Neuronal stem cell (in vitro differentiated cells): Measurements from ENCODE around the gene NDUFA13.

Experiments
- DNase-seq: peaks from one replicate; pipeline ENCODE4 v3.0.0-alpha.2; 2013; ENCODE audit warnings: low spot score
- H2AFZ ChIP-seq: one replicate; pipeline ENCODE4 v1.6.1; 2013; ENCODE audit warnings: mild to moderate bottlenecking, low read length, inconsistent platforms
- H2AK5ac ChIP-seq: 2 replicates; pipeline ENCODE4 v1.6.1; 2013; ENCODE audit warnings: low read depth, mild to moderate bottlenecking, inconsistent platforms, low read length, moderate library complexity, mixed read lengths
- H2BK120ac ChIP-seq: 2 replicates; pipeline ENCODE4 v1.6.1; 2013; ENCODE audit warnings: low read depth, mild to moderate bottlenecking, inconsistent platforms, low read length, moderate library complexity, mixed read lengths
- H2BK12ac ChIP-seq: one replicate; pipeline ENCODE4 v1.6.1; 2013; ENCODE audit warnings: low read length, inconsistent platforms
- H2BK15ac ChIP-seq: 2 replicates; pipeline ENCODE4 v1.6.1; 2013; ENCODE audit warnings: mild to moderate bottlenecking, low read length, inconsistent platforms, mixed read lengths
- H2BK5ac ChIP-seq: one replicate; pipeline ENCODE4 v1.6.1; 2013; ENCODE audit warnings: inconsistent platforms, mild to moderate bottlenecking, low read length, moderate library complexity
- H3K14ac ChIP-seq: one replicate; pipeline ENCODE4 v1.6.1; 2013; ENCODE audit warnings: low read length, inconsistent platforms
- H3K18ac ChIP-seq: 2 replicates; pipeline ENCODE4 v1.6.1; 2013; ENCODE audit warnings: low read length, inconsistent platforms
- H3K23ac ChIP-seq: 2 replicates; pipeline ENCODE4 v1.6.1; 2013; ENCODE audit warnings: low read depth, mild to moderate bottlenecking, mixed read lengths, low read length, inconsistent platforms; ENCODE audit not compliant: poor library complexity
- H3K27ac ChIP-seq: replicated peaks from 3 replicates; pipeline ENCODE4 v1.5.1; 2013; ENCODE audit warnings: low read length, inconsistent platforms
- H3K27me3 ChIP-seq, 3 experiments: 2 replicates each; pipeline ENCODE4 v1.6.1; 2013; ENCODE audit warnings: low read length in 3 of 3, mild to moderate bottlenecking in 2 of 3, inconsistent platforms in 1 of 3, low read depth in 1 of 3, mixed read lengths in 1 of 3, moderate library complexity in 1 of 3; ENCODE audit not compliant: control insufficient read depth in 3 of 3, insufficient read depth in 3 of 3
- H3K36me3 ChIP-seq, 2 donors: replicated peaks in 1 of 2; 2 replicates each; pipeline ENCODE4 v1.6.1; 2013; ENCODE audit warnings: low read length in 2 of 2; ENCODE audit not compliant: control insufficient read depth in 2 of 2, insufficient read depth in 2 of 2
- H3K4ac ChIP-seq: 2 replicates; pipeline ENCODE4 v1.6.1; 2013; ENCODE audit warnings: inconsistent platforms, mild to moderate bottlenecking, low read length, moderate library complexity
- H3K4me1 ChIP-seq, 2 donors: 1 replicate in 1 of 2; 2 replicates in 1 of 2; pipeline ENCODE4 v1.6.1; 2013; ENCODE audit warnings: low read length in 2 of 2, low read depth in 1 of 2; ENCODE audit not compliant: control insufficient read depth in 2 of 2, insufficient read depth in 1 of 2
- H3K4me2 ChIP-seq: one replicate; pipeline ENCODE4 v1.6.1; 2013; ENCODE audit warnings: mild to moderate bottlenecking, low read length, inconsistent platforms; ENCODE audit not compliant: insufficient read depth, poor library complexity, severe bottlenecking
- H3K4me3 ChIP-seq, 2 donors: 2 replicates each; pipeline ENCODE4 v1.5.1; 2013; ENCODE audit warnings: low read length in 2 of 2, mild to moderate bottlenecking in 2 of 2, inconsistent platforms in 1 of 2, moderate library complexity in 1 of 2
- H3K79me1 ChIP-seq: one replicate; pipeline ENCODE4 v1.6.1; 2013; ENCODE audit warnings: low read depth, mild to moderate bottlenecking, inconsistent platforms, low read length, moderate library complexity
- H3K9ac ChIP-seq: one replicate; pipeline ENCODE4 v1.6.1; 2013; ENCODE audit warnings: mild to moderate bottlenecking, low read depth, low read length, inconsistent platforms; ENCODE audit not compliant: poor library complexity
- H3K9me3 ChIP-seq, 2 donors: replicated peaks in 1 of 2; 2 replicates each; pipeline versions ENCODE3 to v1.6.1; 2013; ENCODE audit warnings: low read length in 2 of 2, mild to moderate bottlenecking in 2 of 2, inconsistent platforms in 1 of 2, low read depth in 1 of 2, mixed read lengths in 1 of 2, moderate library complexity in 1 of 2; ENCODE audit not compliant: control insufficient read depth in 2 of 2, insufficient read depth in 1 of 2
- H4K8ac ChIP-seq: one replicate; pipeline ENCODE4 v1.6.1; 2013; ENCODE audit warnings: low read depth, mild to moderate bottlenecking, inconsistent platforms, low read length, moderate library complexity
- H4K91ac ChIP-seq: one replicate; pipeline ENCODE4 v1.6.1; 2013; ENCODE audit warnings: low read length, low read depth, mild to moderate bottlenecking, inconsistent platforms; ENCODE audit not compliant: poor library complexity
- WGBS, 2 donors: extraction: QIAGEN DNeasy Blood & Tissue Kit; methylation state at CpG; one replicate each; pipeline ENCODE4 v1.1.7; 2013; ENCODE audit warnings: missing lambda C conversion rate in 2 of 2, mixed read lengths in 1 of 2; ENCODE audit not compliant: insufficient read length in 2 of 2, insufficient replicate concordance in 1 of 2; ENCODE audit errors: extremely low coverage in 2 of 2; 5-methylcytosine and 5-hydroxymethylcytosine counted together

NDUFA13 gene

GRCh38 chr19:19502808-19503602 is 13.0 kb upstream of the NDUFA13 start:
- Histone ChIP-seq H3K79me1 (peaks cover 13% of the 10 kb centered on the region), H3K4me2 (no peak overlapping the region), H2BK12ac (no peak overlapping the region), H3K18ac (no peak overlapping the region), H2BK5ac (peak overlapping the region; percentile 39), H4K91ac (no peak overlapping the region), H2BK15ac (no peak overlapping the region), H3K4ac (no peak overlapping the region), H3K27ac (no peak overlapping the region), H3K14ac (no peak overlapping the region), H4K8ac (peak overlapping the region; percentile 17), H3K4me3 (no peak overlapping the region), H3K27me3 (no peaks in the 10 kb centered on the region), H2AFZ (no peak overlapping the region), H3K36me3 (peaks cover 69 to 100% of the 10 kb centered on the region in 2 donors), H3K23ac (no peak overlapping the region), H2AK5ac (no peak overlapping the region), H3K4me1 (no peaks in the 10 kb centered on the region), H3K9ac (peak overlapping the region; percentile 72), H3K9me3 (no peaks in the 10 kb centered on the region), H2BK120ac (no peak overlapping the region)
- no peak for DNase-seq
- 100% methylated on average over 1 of the region's 18 CpGs; no CpG with 5 or more reads in 1 of the 2 donors for WGBS, 2 donors

DNA sequence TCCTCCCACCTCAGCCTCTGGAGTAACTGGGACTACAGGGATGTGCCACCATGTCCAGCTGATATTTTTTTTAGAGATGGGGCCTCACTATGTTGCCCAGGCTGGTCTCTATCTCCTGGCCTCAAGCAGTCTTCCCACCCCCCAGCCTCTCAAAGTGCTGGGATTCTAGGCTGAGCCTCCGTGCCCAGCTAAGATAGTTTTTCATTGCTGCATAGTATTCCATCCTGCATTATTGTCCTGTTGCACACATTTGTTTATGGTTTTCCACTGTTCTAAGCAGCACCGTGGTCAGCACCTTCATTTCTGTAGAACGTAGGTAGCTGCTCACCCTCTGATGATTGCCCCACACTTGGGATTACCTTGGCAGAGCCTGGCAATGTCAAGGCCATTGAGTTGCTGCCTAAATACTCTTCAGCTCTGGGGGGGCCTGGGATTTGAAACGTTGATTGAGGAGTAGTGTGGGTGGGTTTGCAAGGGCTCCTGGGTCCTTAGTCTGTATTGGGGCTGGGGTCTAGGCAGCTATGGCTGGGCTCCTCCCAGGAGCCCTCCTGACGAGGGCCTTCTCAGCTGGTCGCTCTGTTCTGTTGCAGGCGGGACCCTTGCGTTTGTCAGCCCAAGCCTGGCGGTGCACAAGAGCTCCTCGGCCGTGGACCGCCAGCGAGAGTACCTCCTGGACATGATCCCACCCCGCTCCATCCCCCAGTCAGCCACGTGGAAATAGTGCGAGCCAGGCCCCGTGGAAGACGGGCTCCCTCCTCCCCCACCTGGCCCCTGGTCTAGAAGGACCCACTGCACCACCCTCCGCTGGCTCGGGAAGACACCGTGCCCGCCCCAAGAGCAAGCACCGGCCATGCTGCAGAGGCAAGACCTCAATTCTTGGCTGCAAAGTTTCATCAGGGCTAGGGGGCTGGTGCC is 11.0 kb upstream of the NDUFA13 start:
- WGBS, 2 donors: no CpG with 5 or more reads among the region's 23 CpGs
- Histone ChIP-seq H3K27me3 (no peaks in the 10 kb centered on the region), H4K8ac (no peak overlapping the region), H3K9me3 (no peaks in the 10 kb centered on the region), H3K4me2 (no peak overlapping the region), H3K14ac (no peak overlapping the region), H3K27ac (no peak overlapping the region), H3K4me3 (no peak overlapping the region), H3K18ac (no peak overlapping the region), H3K36me3 (peaks cover 56 to 90% of the 10 kb centered on the region in 2 donors), H3K79me1 (peaks cover 9% of the 10 kb centered on the region), H3K23ac (no peak overlapping the region), H2BK12ac (peak overlapping the region; percentile 10), H2BK15ac (no peak overlapping the region), H2BK5ac (no peak overlapping the region), H4K91ac (no peak overlapping the region), H3K4ac (no peak overlapping the region), H2AK5ac (no peak overlapping the region), H2AFZ (no peak overlapping the region), H2BK120ac (no peak overlapping the region), H3K9ac (peak overlapping the region; percentile 21), H3K4me1 (peaks cover 0 to 2% of the 10 kb centered on the region in 2 donors)
- DNase-seq: no peak

DNA sequence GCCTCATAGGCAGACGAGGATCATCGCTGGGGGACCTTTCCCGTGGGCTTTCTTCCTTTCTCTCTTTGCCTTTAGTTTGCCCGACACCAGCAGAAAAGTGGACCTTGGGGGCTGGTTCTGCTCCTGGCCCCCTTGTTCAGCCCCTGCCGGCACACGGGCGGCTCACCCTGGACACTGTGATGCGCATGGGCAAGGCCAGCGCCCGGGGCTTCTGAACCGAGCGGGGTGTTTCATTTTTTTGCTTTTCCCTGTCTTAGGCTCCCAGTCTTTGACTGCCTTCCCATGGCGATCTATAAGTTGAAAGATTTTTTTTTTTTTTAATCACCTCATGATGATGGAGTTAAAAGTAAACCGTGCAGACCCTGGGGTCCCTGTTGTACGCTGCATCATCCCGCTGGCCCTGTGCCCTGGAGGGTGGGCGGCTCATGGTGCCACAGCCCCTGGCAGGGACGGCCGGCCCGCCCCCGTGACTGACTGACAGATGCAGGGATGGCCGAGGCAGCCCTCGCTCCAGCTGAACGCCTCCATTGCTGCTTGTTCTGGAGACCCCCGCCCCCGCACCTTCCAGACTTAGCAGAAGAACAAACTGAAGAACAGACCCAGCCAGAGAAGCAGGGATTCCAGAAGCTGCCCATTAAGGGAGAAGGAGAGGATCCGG is 10.2 kb upstream of the NDUFA13 start:
- Histone ChIP-seq H3K23ac (peak overlapping the region; percentile 12), H2BK15ac (no peak overlapping the region), H3K79me1 (peaks cover 4% of the 10 kb centered on the region), H4K8ac (no peak overlapping the region), H3K36me3 (peaks cover 49 to 82% of the 10 kb centered on the region in 2 donors), H3K4me2 (no peak overlapping the region), H3K27me3 (no peaks in the 10 kb centered on the region), H3K4me3 (no peak overlapping the region), H2AFZ (no peak overlapping the region), H3K4me1 (peaks cover 0 to 2% of the 10 kb centered on the region in 2 donors), H2BK5ac (no peak overlapping the region), H3K9ac (peak overlapping the region; percentile 21), H2BK12ac (peak overlapping the region; percentile 10), H2AK5ac (no peak overlapping the region), H3K4ac (no peak overlapping the region), H4K91ac (no peak overlapping the region), H3K9me3 (no peaks in the 10 kb centered on the region), H2BK120ac (no peak overlapping the region), H3K18ac (no peak overlapping the region), H3K27ac (no peak overlapping the region), H3K14ac (no peak overlapping the region)
- WGBS, 2 donors: no CpG with 5 or more reads among the region's 27 CpGs
- DNase-seq: no peak
